Activated CD8-positive, alpha-beta memory T cell treated with anti-CD3 and anti-CD28 coated beads for 1 hour (primary cell): ENCODE data around the gene SHISA6.

Experiments used
- DNase-seq, 2 donors: peaks; one replicate each; pipeline ENCODE4 v3.0.0-alpha.2; 2020; ENCODE audit warnings: low read depth in 1 of 2; ENCODE audit errors: extremely low read depth in 1 of 2

SHISA6 gene

DNA sequence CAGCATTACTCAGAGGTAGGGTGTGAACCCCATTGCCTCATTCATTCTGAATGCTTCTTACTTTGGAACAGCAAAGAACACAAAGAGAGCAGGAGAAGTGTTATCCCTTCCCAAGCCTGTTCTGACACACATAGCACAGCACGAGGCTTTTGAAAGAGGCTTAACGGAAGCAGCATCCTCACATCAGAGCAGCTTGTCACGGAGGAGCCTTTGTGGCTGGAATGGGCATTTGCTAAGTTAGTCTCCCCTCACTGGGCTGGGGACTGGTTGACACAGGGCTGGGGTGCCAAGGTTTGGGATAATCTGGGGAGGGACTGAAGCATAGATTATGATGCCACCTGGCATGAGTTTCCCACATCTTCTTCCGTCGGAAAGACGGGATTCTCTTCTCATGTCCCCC, 189.7 kb downstream of the SHISA6 start:
- DNase-seq: no peak

DNA sequence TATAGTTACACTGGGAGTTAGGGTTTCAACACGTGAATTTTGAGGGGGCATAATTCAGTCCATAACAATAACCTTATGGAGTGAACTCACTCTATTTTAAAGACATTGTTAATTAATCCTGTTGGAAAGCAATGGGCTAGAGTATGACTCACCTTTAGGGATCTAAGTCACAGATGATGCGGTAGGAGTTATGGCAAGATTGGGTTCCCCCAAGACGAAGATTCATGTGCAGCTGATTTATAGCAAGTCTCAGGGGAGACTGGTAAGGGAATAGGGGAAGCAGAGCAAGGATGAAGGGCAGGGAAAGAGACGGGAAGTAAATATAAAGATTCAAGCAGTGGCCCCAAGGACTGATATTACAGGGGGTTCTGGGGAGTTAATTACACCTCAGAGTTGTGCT, 197.7 kb downstream of the SHISA6 start:
- no peak for DNase-seq

DNA sequence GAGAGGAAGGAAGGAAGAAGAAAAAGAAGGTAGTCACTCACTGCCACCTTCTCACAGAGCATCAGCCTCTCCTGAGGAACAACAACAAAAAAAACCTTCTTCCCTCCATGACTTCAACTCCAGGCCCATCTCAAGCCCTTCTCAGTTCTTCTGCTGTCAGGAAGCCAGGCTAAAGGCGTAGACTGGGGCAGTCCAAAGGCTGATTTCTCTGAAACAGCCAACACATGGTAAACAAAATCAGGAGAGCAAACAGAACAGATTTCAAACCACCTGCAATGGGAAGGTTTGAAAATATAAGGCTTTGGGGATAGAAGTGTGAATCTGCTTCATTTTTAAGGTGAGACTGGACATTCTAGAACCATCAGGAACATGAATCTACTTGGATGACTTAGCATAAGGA, 200.0 kb downstream of the SHISA6 start:
- DNase-seq: no peak

DNA sequence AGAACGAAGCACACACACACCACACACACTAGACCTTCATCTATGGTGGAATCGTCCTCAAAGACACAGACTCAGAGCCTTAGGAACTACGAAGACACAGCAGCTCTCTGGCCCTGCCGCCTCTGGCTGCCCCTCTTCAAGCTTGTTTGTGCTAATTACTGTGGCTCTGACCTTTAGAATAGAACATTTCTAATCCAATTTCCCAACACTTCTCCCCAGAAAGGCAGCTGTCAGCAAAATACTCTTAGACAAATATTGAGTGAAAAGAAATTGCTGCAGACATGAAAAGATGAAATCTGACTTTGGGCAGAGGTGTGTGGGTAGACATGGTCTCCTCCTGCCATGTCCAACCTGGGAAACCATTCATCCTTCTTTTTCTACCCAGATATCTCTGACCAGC, 205.3 kb downstream of the SHISA6 start:
- no peak for DNase-seq

DNA sequence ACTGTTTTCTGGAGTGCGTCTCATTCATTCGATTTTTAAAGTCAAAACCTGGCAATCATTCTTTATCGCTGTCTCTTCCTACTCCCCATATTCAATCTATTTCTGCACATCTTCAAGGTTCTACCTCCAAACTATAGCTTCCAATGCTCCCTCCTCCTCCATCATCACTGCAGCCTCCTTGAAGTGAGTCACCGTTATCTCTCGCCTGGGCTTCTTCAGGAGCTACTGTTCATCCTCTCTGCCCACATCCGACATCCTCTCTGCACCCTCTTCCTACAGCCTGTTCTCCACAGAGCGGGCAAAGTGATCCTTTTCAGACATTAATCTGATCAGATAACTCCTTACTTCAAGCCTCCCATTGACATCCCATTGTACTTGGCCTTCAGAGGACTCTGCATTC, 213.1 kb downstream of the SHISA6 start:
- no peak for DNase-seq

DNA sequence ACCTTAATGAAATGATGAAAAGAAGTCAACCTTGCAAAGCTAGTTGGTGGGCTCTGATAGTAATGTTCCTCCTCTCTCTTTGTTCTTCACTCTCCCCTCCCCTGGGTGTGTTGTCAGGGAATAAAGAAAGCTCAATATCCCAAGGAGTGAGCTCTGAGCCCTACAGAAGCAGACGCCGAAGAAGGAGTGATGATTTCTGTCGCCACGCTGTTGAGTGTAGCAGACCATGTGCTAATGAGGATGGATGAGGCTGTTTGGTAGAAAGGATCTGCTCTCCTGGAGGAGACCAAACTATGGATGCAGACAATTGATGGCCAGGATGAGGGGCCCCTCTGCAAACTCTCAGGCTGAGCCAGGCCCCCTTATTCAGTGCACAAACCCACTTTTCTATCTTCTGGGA, 217.3 kb downstream of the SHISA6 start:
- no peak for DNase-seq

DNA sequence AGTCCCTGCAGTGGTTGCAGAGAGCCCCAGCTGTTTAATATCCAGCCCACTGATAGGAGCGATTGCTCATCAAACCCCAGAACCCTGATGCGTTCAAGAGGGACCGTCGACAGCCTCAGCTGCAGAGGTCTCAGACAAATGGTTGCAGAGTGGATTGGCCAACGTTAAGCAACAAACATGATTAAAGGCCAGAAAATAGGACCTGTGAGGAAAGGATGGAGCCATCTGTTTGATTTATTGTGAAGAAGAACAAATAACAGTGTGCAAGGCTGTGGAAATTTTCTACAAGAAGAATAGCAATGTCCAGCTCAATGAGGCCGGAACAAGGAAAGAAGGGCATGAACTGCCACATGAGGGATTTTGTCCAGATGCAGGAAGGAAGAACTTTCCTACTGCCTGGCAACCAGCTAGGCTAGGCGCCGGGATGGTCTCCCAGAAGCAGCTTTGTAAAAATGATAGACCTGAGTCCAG, 218.9 kb downstream of the SHISA6 start:
- DNase-seq: no peak

DNA sequence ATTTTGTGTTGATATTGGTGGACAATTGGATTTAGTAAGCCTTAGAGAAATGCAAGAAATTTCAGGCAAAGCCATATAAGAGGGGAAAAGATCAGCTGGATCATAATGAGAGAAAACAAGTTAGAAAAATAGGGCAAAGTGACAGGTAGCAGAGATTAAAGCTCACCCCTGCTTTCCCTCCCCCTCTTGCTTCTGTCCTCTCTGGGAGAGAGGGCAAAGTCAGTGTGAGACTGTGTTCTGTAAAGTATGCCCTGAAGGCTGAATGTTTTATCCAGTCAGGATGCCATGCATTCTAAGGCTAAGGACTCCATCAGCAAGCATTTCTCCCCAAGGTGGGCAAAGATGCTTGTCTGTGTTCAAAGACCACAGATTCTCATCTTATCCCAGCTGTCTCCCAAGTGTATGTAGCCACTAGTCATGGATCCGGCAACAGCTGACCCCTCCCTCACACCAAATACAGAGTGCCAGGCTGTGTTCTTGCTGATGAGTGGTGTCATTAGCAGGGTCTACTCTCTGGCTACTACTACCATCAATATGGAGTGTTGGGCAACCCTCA, 221.1 kb downstream of the SHISA6 start:
- no peak for DNase-seq

DNA sequence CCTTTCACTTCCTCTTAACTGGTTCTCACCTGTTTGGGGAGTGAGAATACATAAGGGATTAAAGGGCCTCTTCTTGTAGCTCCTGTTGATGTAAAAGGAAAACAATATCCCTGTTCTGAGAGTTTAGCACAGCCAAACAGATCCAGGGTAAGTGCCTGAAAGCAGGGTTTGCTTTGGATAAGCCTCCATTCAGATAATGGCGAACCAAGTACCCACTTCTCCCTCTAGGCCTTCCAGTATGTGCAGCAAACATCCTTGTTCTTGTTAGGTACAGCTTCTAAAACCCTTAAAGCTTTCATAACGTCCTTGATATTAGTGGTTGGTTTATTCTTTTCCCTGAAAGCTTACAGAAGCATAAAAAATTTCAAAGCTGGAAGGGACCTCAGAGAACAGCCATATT, 226.6 kb downstream of the SHISA6 start:
- DNase-seq: no peak

DNA sequence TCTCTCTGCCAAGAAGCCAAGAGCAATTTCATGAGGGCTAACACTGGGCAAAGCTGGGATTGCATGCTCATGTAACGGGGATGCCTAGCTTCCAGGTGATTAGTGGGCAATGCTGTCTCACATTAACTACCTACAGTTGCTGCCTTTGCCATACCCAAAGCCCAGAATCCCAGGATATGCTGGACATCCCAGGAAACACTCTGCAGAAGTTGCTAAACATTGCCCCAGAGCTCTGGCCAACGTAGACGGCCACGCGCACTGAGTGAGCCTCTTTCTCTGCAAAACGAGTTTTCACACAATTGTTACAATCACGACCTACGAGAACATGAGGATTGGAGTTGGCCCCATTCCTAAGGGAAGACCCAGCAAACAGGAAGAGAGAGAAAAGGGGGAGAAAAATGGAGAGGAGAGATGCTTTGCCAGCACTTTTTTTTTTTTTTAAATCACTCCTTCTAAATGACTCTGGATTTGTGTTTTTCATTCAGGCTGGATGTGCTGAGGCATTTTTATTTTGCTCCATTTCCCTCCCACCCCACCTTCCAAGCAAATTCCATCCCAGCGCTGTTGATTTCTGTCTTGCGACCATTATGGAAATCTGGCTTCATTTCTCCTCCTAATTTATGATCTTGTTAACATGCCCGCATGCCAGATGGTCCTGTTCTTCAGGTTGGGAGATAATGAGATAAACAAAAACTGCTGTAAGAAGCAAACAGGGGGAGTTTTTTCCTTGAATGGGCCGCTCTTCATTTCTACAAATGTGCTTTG, 244.5 kb downstream of the SHISA6 start:
- no peak for DNase-seq

DNA sequence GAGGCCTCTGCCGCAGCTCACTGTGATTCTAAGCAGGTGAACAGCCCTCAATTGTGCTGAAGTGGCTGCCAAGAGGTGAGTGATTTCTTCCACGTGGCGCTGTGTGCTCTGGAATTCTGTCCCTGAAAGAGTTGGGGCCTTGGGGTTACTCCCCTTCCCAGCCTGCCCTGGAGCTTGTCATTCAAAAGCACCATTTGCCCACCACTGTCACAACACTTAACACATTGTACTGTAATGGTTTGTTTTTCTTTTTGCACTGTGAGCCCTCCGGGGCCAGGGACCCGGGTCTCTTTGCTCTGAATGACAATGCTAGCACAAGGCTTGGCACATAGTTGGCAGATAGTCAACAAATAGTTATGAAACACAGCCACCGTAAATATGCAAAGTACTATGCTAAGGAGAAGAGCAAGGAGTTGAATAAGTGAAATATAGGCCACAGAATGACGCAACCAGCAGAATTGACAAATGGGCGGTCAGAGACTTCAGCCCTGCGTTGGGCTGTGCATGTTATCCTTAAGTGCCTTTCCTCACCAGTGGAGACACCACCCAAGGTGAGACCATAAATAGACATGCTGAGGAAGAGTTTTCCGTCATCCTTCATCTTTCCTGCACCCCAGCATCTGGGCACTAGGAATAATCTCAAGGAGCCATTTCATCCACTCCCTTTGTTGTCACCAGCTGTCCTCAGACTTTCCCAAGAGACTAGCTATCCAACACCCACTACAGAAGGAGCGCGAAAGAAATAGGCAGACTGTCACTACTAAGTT, 245.3 kb downstream of the SHISA6 start:
- DNase-seq: no peak

DNA sequence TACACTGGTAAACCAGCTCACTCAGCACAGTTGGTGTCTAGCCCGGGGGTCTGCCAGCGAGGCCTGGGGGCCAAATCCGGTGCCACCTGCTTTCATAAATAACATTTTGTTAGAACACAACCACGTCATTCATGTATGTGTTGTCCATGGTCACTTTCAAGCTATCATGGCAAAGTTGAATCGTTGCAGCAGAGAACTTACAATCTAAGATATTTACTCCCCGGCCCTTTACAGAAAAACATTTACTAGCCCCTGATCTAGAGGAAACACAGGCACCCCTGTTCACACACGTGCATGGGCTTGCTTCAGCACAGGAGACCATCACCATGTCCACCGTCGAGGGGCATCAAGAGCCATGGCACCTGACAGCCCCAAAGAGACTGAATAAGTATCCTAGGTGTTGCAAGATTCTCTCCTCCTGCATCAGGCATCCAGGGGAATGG, 245.9 kb downstream of the SHISA6 start:
- no peak for DNase-seq

DNA sequence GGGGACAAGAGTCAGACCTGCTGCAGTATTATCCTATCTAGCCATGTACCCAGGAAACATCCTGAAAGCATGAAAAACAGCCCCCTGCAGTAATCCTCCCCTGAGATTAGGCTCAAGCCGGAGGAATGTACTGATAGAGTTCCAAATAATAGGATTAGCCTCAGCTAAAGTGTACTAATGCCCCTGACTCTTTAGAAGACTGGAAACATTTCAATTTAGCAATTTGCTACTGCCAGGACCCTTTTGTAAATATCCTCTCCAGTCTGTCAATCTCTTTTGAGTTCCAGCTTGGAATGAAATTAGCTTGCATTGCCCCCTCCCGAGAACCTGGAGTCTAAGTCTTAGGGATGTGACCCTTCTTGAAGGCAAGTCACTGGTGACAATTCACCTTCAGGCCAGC, 246.5 kb downstream of the SHISA6 start:
- no peak for DNase-seq

DNA sequence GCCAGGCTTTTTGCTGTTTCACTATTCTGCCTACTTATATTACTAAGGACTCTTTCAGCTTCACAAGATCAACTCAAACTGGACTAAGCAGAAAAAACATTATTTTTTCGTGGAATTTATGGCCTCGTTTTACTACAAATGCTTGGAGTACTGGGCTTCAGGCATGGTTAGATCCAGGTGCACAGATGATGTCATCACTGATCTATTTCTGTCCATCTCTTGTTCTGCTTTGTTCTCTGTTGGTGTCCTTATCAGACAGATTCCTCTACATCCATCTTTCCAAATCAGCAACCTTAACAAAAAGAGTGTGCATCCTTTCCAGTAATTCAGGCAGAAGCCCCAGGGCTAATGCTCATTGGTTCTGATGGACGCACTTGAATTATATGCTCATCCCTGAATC, 247.4 kb downstream of the SHISA6 start:
- DNase-seq: no peak

DNA sequence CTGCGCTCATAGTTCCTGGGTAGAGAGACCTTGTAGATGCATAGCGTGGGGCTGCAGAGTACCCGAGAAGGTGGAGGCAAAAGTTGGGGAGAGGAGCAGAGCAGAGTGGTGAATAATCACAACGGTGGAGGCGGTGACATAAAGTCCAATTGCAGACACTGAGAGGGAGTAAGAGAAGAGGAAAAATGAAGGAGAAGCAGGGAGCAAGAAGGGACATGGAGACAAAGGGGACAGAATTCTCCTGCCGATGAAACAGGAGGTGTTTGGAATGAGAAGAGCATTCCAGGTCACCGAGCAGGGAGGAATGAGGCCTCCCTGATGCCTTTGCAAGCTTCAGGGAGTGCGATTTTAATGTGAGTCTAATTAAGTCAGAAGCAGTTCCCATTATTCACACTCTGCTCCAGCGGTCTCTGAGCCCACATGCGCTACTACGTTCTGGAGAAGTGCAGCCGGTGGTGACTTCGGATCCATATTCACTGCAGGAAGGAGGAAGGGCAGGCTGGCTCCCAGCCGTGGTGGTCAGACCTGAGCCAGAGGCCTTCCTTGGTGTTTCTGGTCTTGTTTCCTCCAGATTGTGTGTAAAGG, 249.2 kb downstream of the SHISA6 start:
- no peak for DNase-seq

DNA sequence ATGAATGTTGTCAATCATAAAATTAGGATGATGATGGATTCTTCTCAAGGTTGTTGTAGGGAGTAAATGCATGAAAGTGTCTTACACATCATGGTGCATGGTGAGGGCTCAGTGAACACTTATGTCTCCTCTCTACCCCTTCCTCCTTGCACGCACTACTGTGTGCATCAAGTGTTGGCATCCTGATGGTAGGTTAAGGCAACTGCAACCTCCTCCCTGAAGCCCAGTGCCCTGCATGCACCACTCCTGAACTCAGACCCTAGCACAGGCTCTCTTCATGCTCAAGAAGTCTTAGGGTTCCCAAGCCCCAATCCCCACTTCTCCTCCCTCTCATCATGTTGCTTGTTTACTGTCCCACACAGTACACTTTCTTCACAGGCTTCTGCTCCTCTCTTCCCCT, 251.5 kb downstream of the SHISA6 start:
- no peak for DNase-seq

DNA sequence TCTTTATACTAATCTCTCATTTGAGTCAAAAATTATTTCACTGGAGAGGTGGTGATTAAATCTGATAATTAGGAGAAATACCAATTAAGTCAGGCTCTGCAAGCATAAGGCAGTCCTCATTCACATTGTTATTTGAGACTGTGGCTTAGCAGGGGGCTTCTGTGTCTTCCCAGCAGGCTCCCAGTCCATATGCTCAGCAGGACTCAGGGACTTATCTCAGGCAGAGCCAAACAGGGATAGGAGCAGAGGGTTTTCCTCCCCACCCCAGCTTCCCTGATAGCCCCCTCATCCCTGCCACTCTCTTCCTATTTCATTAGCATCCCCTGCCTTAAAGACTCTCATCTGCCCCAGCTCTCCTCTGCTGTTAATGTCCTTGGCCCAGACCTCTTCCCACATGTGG, 252.9 kb downstream of the SHISA6 start:
- DNase-seq: no peak

DNA sequence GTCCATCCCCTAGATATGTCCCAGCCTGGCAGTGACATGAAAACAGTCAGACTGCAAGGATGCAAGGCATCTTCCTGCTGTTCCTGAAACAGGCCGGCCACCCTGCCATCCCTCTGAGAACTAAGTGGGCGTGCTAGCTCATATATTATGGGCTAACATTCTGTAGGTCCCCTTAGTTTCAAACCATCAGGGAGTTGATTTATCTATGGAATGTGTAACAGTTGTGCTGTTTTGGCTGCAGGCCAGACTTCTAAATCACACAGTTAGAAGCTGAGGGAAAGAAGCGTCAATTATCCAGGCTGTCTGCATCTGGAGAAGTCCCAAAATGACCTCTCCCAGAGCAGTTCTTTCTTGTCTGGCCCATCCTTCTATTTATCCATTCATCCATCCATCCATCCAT, 254.6 kb downstream of the SHISA6 start:
- DNase-seq: no peak

DNA sequence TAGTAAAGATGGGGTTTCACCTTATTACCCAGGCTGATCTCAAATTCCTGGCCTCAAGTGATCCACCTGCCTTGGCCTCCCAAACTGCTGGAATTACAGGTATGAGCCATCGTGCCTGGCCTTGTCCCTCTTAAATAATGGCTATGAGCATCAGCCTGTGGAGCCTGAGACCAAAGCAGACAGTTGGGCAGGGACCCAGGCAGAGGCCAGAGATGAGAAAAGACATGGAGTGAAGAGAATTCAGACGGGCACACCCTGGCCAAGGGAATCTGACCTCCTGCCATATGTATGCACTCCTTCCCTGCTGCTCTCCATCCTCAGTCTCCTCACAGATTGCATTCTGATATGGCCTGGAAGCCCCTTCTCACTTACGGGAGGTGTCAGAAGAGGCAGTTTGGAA, 258.9 kb downstream of the SHISA6 start:
- no peak for DNase-seq

DNA sequence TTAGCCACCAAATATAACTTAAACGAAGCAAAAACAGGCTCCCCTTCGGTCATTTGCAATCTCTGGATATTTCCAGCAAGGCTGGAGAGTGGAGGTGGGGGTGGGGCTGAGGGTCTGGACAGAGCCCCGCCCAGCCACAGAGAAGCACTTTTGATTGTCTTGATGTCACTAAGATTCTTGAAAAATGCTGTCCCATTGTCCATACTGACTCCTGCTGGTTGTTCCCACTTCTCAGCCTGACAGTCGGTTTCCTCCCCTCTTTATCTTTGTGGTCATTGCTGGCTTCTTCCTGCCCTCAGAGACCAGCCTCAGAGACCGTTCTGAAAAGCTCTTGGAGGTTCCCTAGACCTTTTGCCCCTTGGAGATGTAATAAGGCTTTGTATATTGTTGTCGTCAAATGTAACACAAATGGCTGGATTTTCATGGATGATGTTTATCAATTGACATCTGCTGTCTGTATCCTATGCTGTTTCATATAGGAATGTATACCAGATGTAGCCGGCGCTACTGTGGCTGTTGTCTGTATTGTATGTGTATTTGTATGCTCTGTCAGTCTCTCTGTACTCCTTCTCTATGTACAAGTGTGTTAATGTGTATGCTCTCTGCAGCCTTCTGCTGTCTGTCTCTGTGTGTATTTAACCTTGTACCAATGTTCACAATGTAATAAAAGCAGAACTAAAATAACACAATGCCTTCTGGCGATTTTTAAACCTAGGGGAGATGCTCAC, 262.5 kb downstream of the SHISA6 start:
- no peak for DNase-seq

DNA sequence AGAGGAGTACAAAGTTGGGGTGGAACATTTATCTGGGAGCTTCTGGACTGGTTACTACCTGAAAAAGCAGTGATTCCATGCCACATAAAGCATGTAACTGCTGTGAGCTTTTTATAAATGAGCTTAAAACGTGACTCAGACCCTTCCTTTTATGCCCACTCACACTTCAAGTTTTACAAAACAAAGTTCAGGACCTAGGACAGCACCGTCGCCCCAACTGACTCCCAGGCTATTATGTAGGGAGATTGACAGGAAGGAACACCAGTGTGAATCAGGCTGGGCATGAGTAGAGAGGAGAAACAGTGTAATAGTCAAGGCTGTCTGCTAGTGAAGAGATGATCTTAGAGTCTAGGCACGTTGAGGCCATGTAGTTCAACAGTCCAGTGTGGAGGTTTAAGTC, 265.6 kb downstream of the SHISA6 start:
- no peak for DNase-seq
